PC-3 (cell line): ENCODE measurements around the gene ENO3. TPM values are rescaled to one million over a fixed set of nuclear protein-coding genes. Genes with fewer than 3 reads are reported as not detected.

Experiments
- ATAC-seq: fragments of 200-7000 bp; cut with Tn5 transposase; 2 replicates; pipeline ENCODE4 v1.9.1; 2020; ENCODE audit warnings: mild to moderate bottlenecking, moderate library complexity
- BruUV-seq: library from RNA; stranded (reverse); fragments of 400-500 nt; replicated peaks from 2 replicates; lab custom pipeline; 2021; lab: Mats Ljungman, UMichigan
- CTCF ChIA-PET: fragments of 300-600 bp; sonication (Branson Sonifier 250); formaldehyde crosslinking; loops from one replicate; lab custom pipeline; 2022; ENCODE audit warnings: antibody characterized with exemption; lab: Charles Lee
- POLR2A ChIA-PET: fragments of 300-600 bp; sonication (Branson Sonifier 250); formaldehyde crosslinking; loops from one replicate; lab custom pipeline; 2022; ENCODE audit warnings: antibody characterized with exemption; ENCODE audit not compliant: unreplicated experiment; lab: Charles Lee
- DNase-seq: peaks from one replicate; pipeline ENCODE4 v3.0.0-alpha.2; 2015
- H2AFZ ChIP-seq: fragments of 300-600 bp; sonication (generic); 2 replicates; pipeline ENCODE4 v1.6.0; 2016; ENCODE audit warnings: antibody characterized with exemption, low read length
- H3F3A ChIP-seq: fragments of 300-600 bp; sonication (generic); one replicate; pipeline ENCODE4 v1.6.0; 2017; ENCODE audit warnings: antibody characterized with exemption, low read length, control low read depth, mild to moderate bottlenecking; ENCODE audit not compliant: unreplicated experiment
- H3K27ac ChIP-seq: fragments of 300-600 bp; sonication (generic); 2 replicates; pipeline ENCODE4 v1.5.1; 2016; ENCODE audit warnings: mild to moderate bottlenecking, low read length
- H3K27me3 ChIP-seq: fragments of 300-600 bp; sonication (generic); 2 replicates; pipeline ENCODE4 v1.6.1; 2016; ENCODE audit warnings: low read length, mixed read lengths
- H3K36me3 ChIP-seq: fragments of 300-600 bp; sonication (generic); 2 replicates; pipeline ENCODE4 v1.6.1; 2016; ENCODE audit warnings: low read depth, mixed run types, low read length, mixed read lengths
- H3K4me1 ChIP-seq: fragments of 300-600 bp; sonication (generic); 2 replicates; pipeline ENCODE4 v1.5.1; 2016; ENCODE audit warnings: low read length; ENCODE audit not compliant: insufficient read depth
- H3K4me2 ChIP-seq: fragments of 300-600 bp; sonication (generic); 2 replicates; pipeline ENCODE4 v1.6.0; 2016; ENCODE audit warnings: low read length
- H3K4me3 ChIP-seq: fragments of 300-600 bp; sonication (generic); 2 replicates; pipeline ENCODE4 v1.5.1; 2016; ENCODE audit warnings: mild to moderate bottlenecking, low read length, mixed read lengths
- H3K79me2 ChIP-seq: fragments of 300-600 bp; sonication (generic); 2 replicates; pipeline ENCODE4 v1.6.1; 2017; ENCODE audit warnings: low read length, mixed read lengths
- H3K9ac ChIP-seq: fragments of 300-600 bp; sonication (generic); 2 replicates; pipeline ENCODE4 v1.6.0; 2016; ENCODE audit warnings: mild to moderate bottlenecking, low read length
- H3K9me2 ChIP-seq: fragments of 300-600 bp; sonication (generic); replicated peaks from 2 replicates; pipeline ENCODE4 v1.6.1; 2016; ENCODE audit warnings: mixed run types, low read length, mixed read lengths
- H3K9me3 ChIP-seq: fragments of 300-600 bp; sonication (generic); 2 replicates; pipeline ENCODE4 v1.6.1; 2016; ENCODE audit warnings: low read length, mixed read lengths
- H4K20me1 ChIP-seq: fragments of 300-600 bp; sonication (generic); 2 replicates; pipeline ENCODE4 v1.6.1; 2016; ENCODE audit warnings: low read length, mixed read lengths
- CTCF ChIP-seq: fragments of 300-600 bp; sonication (generic); conservative IDR thresholded peaks from 2 replicates; pipeline ENCODE4 v1.5.1; 2017; ENCODE audit warnings: antibody characterized with exemption, low read depth, mild to moderate bottlenecking, low read length
- EZH2 ChIP-seq: fragments of 300-600 bp; sonication (generic); IDR thresholded peaks from one replicate; pipeline ENCODE4 v1.6.1; 2017; ENCODE audit warnings: antibody characterized with exemption, mild to moderate bottlenecking, low read length; ENCODE audit not compliant: unreplicated experiment
- EZH2phosphoT487 ChIP-seq: fragments of 300-600 bp; sonication (generic); IDR thresholded peaks from 2 replicates; pipeline ENCODE4 v1.6.1; 2018; ENCODE audit warnings: mild to moderate bottlenecking, antibody characterized with exemption, low read length, borderline replicate concordance
- intact Hi-C: fragments of 100-400 bp; cut with micrococcal nuclease; formaldehyde crosslinking; loops from 2 replicates; pipeline ENCODE4 v1.9.0; 2023
- total RNA-seq: library from RNA; depleted of rRNA; stranded (reverse); fragments of >200 nt; gene quantifications from 2 replicates; pipeline ENCODE4 v1.2.3, GENCODE V29; 2014

Gene ENO3
- total RNA-seq, 1 experiment from 2014 or later: 2.4 TPM

GRCh38 chr17:4965311-4965986 lies 14.5 kb downstream of the ENO3 start:
- Histone ChIP-seq H3K36me3 (no peaks in the 10 kb centered on the region; the same call in 1 of the 2 replicates), H2AFZ (no peak overlapping the region), H3K9ac (no peak overlapping the region), H3K79me2 (peaks cover 12% of the 10 kb centered on the region; the same call in 1 of the 2 replicates), H3K27me3 (no peaks in the 10 kb centered on the region), H3F3A (no peaks in the 10 kb centered on the region), H3K9me2 (no peaks in the 10 kb centered on the region), H3K4me3 (no peak overlapping the region), H3K4me1 (peaks cover 23% of the 10 kb centered on the region), H3K27ac (no peak overlapping the region), H3K4me2 (no peak overlapping the region), H3K9me3 (no peaks in the 10 kb centered on the region), H4K20me1 (no peaks in the 10 kb centered on the region)
- TF ChIP-seq EZH2 (no peak), CTCF (no peak), EZH2phosphoT487 (no peak)
- DNase-seq (no peak), ATAC-seq (no peak)
- intact Hi-C loops: no loop called here
- ChIA-PET CTCF (interaction anchor here (2.3 kb wide), 1 partner anchor 56 kb away, joined by 11 read pairs; no protein-coding TSS in a partner anchor), POLR2A (interaction anchor here (0.6 kb wide), 1 partner anchor 20 kb away, joined by 3 read pairs; no protein-coding TSS in a partner anchor)
- no TSS peak for BruUV-seq

DNA sequence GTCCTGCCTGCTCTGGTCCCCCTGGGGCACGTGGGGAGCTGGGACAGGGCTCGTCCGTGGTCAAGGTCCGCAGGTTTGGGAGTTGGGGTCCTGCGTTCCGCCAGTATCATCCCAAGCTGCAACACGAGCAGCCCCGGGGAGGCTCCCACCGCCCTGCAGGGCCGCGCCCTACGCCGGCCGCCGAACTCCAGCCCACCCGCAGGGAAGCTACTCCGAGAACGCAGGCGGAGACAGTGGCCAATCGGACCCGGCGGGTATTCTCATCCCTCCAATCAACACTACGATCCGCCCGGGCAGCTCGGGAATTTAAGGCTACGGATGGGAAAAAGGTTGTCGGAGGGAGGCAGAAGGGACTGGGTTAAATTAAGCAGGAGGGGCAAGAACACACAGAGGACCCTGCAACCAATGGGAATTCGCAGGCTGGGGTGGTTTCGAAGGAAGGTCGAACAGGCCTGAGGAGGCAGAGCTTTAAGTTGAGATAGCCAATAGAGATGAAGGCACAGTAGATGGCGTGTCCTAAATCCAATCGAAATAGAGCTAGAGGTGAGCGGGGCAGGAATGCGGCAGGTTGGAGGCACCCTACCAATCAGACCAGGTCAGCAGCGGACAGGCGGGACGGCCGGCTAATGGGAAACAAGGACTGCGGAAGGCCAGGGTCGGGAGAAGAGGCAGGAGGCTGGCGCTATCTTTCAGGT lies 16.1 kb downstream of the ENO3 start:
- intact Hi-C loops: loop anchor here (1.0 kb wide), 2 partner anchors 18 to 58 kb away; no protein-coding TSS in a partner anchor
- H3K4me1 ChIP-seq: peaks cover 23% of the 10 kb centered on the region
- no peaks in the 10 kb centered on the region; the same call in 1 of the 2 replicates for H3K36me3 ChIP-seq
- peak; percentile 88 for ATAC-seq
- BruUV-seq: TSS peak; percentile 63
- H2AFZ ChIP-seq: peak overlapping the region; percentile 75
- TF ChIP-seq CTCF: no peak
- no peak for TF ChIP-seq EZH2
- TF ChIP-seq EZH2phosphoT487: no peak
- H3K27me3 ChIP-seq: no peaks in the 10 kb centered on the region
- peak overlapping the region; percentile 79 for H3K4me3 ChIP-seq
- ChIA-PET POLR2A (interaction anchor here (1.0 to 1.4 kb wide), 5 partner anchors 17 to 177 kb away, joined by 3 to 8 read pairs (median 5); partner anchors contain the start of genes PFN1, RNF167 and SLC25A11), CTCF (interaction anchor here (0.6 to 2.3 kb wide), 4 partner anchors 27 to 142 kb away, joined by 3 to 11 read pairs (median 4); partner anchors contain the start of genes RNF167 and SLC25A11)
- H3F3A ChIP-seq: no peaks in the 10 kb centered on the region
- peak overlapping the region; percentile 92 for H3K27ac ChIP-seq
- H3K4me2 ChIP-seq: peak overlapping the region; percentile 98
- DNase-seq: peak; percentile 96
- H3K9ac ChIP-seq: peak overlapping the region; percentile 92
- no peaks in the 10 kb centered on the region for H3K9me2 ChIP-seq
- peaks cover 12% of the 10 kb centered on the region; the same call in 1 of the 2 replicates for H3K79me2 ChIP-seq
- no peaks in the 10 kb centered on the region for H4K20me1 ChIP-seq
- H3K9me3 ChIP-seq: no peaks in the 10 kb centered on the region
